IMR-90 (cell line): ENCODE data around the gene FAM83G. TPM values are rescaled to one million over a fixed set of nuclear protein-coding genes. Genes with fewer than 3 reads are reported as not detected.

ENCODE experiments used
- ATAC-seq: fragments of 200-7000 bp; cut with Tn5 transposase; 2 replicates; pipeline ENCODE4 v1.9.1; 2020; ENCODE audit warnings: low read depth, mild to moderate bottlenecking, moderate library complexity
- BruUV-seq: library from RNA; stranded (reverse); fragments of 400-500 nt; replicated peaks from 2 replicates; lab custom pipeline; 2021; lab: Mats Ljungman, UMichigan
- CTCF ChIA-PET: fragments of 300-600 bp; formaldehyde crosslinking; extraction: SDS; loops from one replicate; lab custom pipeline; 2021; ENCODE audit warnings: antibody characterized with exemption; lab: Yijun Ruan, JAX
- POLR2A ChIA-PET: fragments of 300-600 bp; sonication (Branson Sonifier 250); formaldehyde crosslinking; loops from one replicate; lab custom pipeline; 2022; ENCODE audit warnings: antibody characterized with exemption; ENCODE audit not compliant: unreplicated experiment; lab: Charles Lee
- DNase-seq: peaks from one replicate; pipeline ENCODE4 v3.0.0; 2013
- H2AFZ ChIP-seq: replicated peaks from 2 replicates; pipeline ENCODE3; 2013; ENCODE audit warnings: low read length, mild to moderate bottlenecking; ENCODE audit not compliant: poor library complexity
- H2AK5ac ChIP-seq: 2 replicates; pipeline ENCODE4 v1.6.1; 2013; ENCODE audit warnings: low read depth, low read length, inconsistent platforms
- H2AK9ac ChIP-seq: replicated peaks from 2 replicates; pipeline ENCODE3; 2013; ENCODE audit warnings: mild to moderate bottlenecking, low read depth, low read length, moderate library complexity; ENCODE audit not compliant: poor library complexity
- H2BK120ac ChIP-seq: 2 replicates; pipeline ENCODE4 v1.6.1; 2013; ENCODE audit warnings: low read depth, low read length, inconsistent platforms
- H2BK15ac ChIP-seq: 3 replicates; pipeline ENCODE4 v1.6.1; 2013; ENCODE audit warnings: low read depth, low read length, inconsistent platforms
- H2BK20ac ChIP-seq: 2 replicates; pipeline ENCODE4 v1.6.1; 2013; ENCODE audit warnings: low read depth, mild to moderate bottlenecking, inconsistent platforms, low read length, moderate library complexity
- H2BK5ac ChIP-seq: 2 replicates; pipeline ENCODE4 v1.6.1; 2013; ENCODE audit warnings: mild to moderate bottlenecking, low read depth, low read length, inconsistent platforms; ENCODE audit not compliant: poor library complexity, severe bottlenecking
- H3K14ac ChIP-seq: replicated peaks from 2 replicates; pipeline ENCODE4 v1.6.1; 2013; ENCODE audit warnings: low read depth, low read length, inconsistent platforms
- H3K18ac ChIP-seq: 2 replicates; pipeline ENCODE4 v1.6.1; 2013; ENCODE audit warnings: low read depth, low read length, control low read depth
- H3K23ac ChIP-seq: 2 replicates; pipeline ENCODE4 v1.6.1; 2013; ENCODE audit warnings: low read depth, low read length, inconsistent platforms
- H3K27ac ChIP-seq: 2 replicates; pipeline ENCODE4 v1.5.1; 2013; ENCODE audit warnings: mild to moderate bottlenecking, control low read depth, low read length; ENCODE audit not compliant: insufficient read depth
- H3K27me3 ChIP-seq: 2 replicates; pipeline ENCODE4 v1.6.1; 2013; ENCODE audit warnings: low read length; ENCODE audit not compliant: control insufficient read depth, insufficient read depth
- H3K36me3 ChIP-seq: 2 replicates; pipeline ENCODE4 v1.6.1; 2013; ENCODE audit warnings: low read length, mixed read lengths; ENCODE audit not compliant: control insufficient read depth, insufficient read depth
- H3K4ac ChIP-seq: 2 replicates; pipeline ENCODE4 v1.6.1; 2013; ENCODE audit warnings: low read depth, low read length, inconsistent platforms
- H3K4me1 ChIP-seq: 2 replicates; pipeline ENCODE4 v1.6.1; 2013; ENCODE audit warnings: low read length, mixed read lengths; ENCODE audit not compliant: control insufficient read depth, insufficient read depth
- H3K4me2 ChIP-seq: 2 replicates; pipeline ENCODE4 v1.6.1; 2013; ENCODE audit warnings: low read depth, mild to moderate bottlenecking, control low read depth, low read length, moderate library complexity
- H3K4me3 ChIP-seq: 2 replicates; pipeline ENCODE4 v1.5.1; 2013; ENCODE audit warnings: low read depth, mild to moderate bottlenecking, control low read depth, low read length, moderate library complexity; ENCODE audit not compliant: insufficient read depth
- H3K56ac ChIP-seq: 2 replicates; pipeline ENCODE4 v1.6.1; 2013; ENCODE audit warnings: low read length, inconsistent platforms; ENCODE audit not compliant: insufficient read depth; ENCODE audit errors: extremely low read depth
- H3K79me1 ChIP-seq, 2 experiments: 2 replicates each; pipeline ENCODE4 v1.6.1; 2013; ENCODE audit warnings: low read length in 2 of 2, inconsistent platforms in 1 of 2, low read depth in 1 of 2
- H3K9ac ChIP-seq: 2 replicates; pipeline ENCODE4 v1.6.1; 2013; ENCODE audit warnings: low read depth, low read length, control low read depth
- H3K9me1 ChIP-seq: 2 replicates; pipeline ENCODE4 v1.6.1; 2013; ENCODE audit warnings: low read length, inconsistent platforms; ENCODE audit not compliant: insufficient read depth
- H3K9me3 ChIP-seq: 2 replicates; pipeline ENCODE4 v1.6.1; 2013; ENCODE audit warnings: low read length; ENCODE audit not compliant: control insufficient read depth, insufficient read depth
- H4K20me1 ChIP-seq: 2 replicates; pipeline ENCODE4 v1.6.1; 2013; ENCODE audit warnings: low read length, inconsistent platforms; ENCODE audit not compliant: insufficient read depth
- H4K5ac ChIP-seq: 2 replicates; pipeline ENCODE4 v1.6.1; 2013; ENCODE audit warnings: mild to moderate bottlenecking, low read depth, low read length, control low read depth
- H4K8ac ChIP-seq, 2 experiments: 2 replicates each; pipeline ENCODE4 v1.6.1; 2013; ENCODE audit warnings: low read depth in 2 of 2, low read length in 2 of 2, control low read depth in 1 of 2, inconsistent platforms in 1 of 2
- H4K91ac ChIP-seq: 2 replicates; pipeline ENCODE4 v1.6.1; 2013; ENCODE audit warnings: low read depth, low read length, inconsistent platforms; ENCODE audit not compliant: insufficient read depth
- WGBS, 2 experiments: methylation state at CpG; one replicate each; pipeline versions ENCODE4 v1.1.5 to v1.1.7; 2013; ENCODE audit warnings: missing lambda C conversion rate in 2 of 2; ENCODE audit not compliant: insufficient read length in 1 of 2; ENCODE audit errors: extremely low coverage in 2 of 2; 5-methylcytosine and 5-hydroxymethylcytosine counted together
- dilution Hi-C: fragments of 300-500 bp; cut with HindIII; formaldehyde crosslinking; loops from one replicate; pipeline ENCODE4 v1.14.3; 2018; ENCODE audit warnings: low sequenced_read_pairs; ENCODE audit not compliant: unreplicated experiment
- in situ Hi-C: fragments of 300-500 bp; cut with MboI; formaldehyde crosslinking; loops from 3 replicates; pipeline ENCODE4 v1.14.3; 2019; ENCODE audit warnings: low sequenced_read_pairs, inconsistent platforms, mixed read lengths
- intact Hi-C: fragments of 100-400 bp; cut with micrococcal nuclease; formaldehyde crosslinking; loops from 2 replicates; pipeline ENCODE4 v1.10.0; 2022
- polyA plus RNA-seq, 3 experiments: library from polyadenylated mRNA; depleted of rRNA; stranded (reverse); fragments of >200 nt; gene quantifications; 2 replicates each; pipeline ENCODE4 v1.2.3, GENCODE V29; 2012; ENCODE audit warnings: low replicate concordance in 1 of 3
- total RNA-seq: library from RNA; depleted of rRNA; stranded (reverse); fragments of >200 nt; gene quantifications from 2 replicates; pipeline ENCODE4 v1.2.3, GENCODE V29; 2012
- TF ChIP-seq, protein P1 (sequence below): conservative IDR thresholded peaks from 2 replicates; pipeline ENCODE4 v1.5.1; 2012; ENCODE audit warnings: mild to moderate bottlenecking, low read depth, low read length, improper control_type of control experiment

FAM83G gene
- total and polyA plus RNA-seq, 2 of the 4 experiments (the other 2 are of a cell fraction), result 9.5 to 12.6 TPM

GRCh38 chr17:18953231-18953728 lies 51.3 kb downstream of the FAM83G start:
- no peak overlapping the region for H3K27ac ChIP-seq
- no peak overlapping the region for H3K56ac ChIP-seq
- intact Hi-C loops (no loop called here), dilution Hi-C loops (no loop called here), in situ Hi-C loops (no loop called here)
- no peaks in the 10 kb centered on the region for H3K9me3 ChIP-seq
- H3K23ac ChIP-seq, result no peak overlapping the region
- BruUV-seq, result no TSS peak
- H4K5ac ChIP-seq, result no peak overlapping the region
- no peak overlapping the region for H3K14ac ChIP-seq
- no peak overlapping the region for H3K9ac ChIP-seq
- no peak overlapping the region for H4K91ac ChIP-seq
- POLR2A ChIA-PET, result no interaction called here
- no peak overlapping the region for H3K4me2 ChIP-seq
- H3K4me1 ChIP-seq, result peaks cover 2% of the 10 kb centered on the region; the same call in 1 of the 2 replicates
- H2AFZ ChIP-seq, result no peak overlapping the region
- no peaks in the 10 kb centered on the region for H4K20me1 ChIP-seq
- no peak overlapping the region for H2BK15ac ChIP-seq
- no peak overlapping the region for H2AK9ac ChIP-seq
- no peak overlapping the region for H2BK5ac ChIP-seq
- no peak for DNase-seq
- no peaks in the 10 kb centered on the region for H3K79me1 ChIP-seq
- no peak overlapping the region for H3K4me3 ChIP-seq
- no peak overlapping the region for H4K8ac ChIP-seq
- no peak for ATAC-seq
- WGBS, 2 experiments, result 91% methylated on average over 7 of the region's 14 CpGs; no CpG with 5 or more reads in 1 of the 2 experiments
- CTCF ChIA-PET, result no interaction called here
- no peak overlapping the region for H2AK5ac ChIP-seq
- H3K9me1 ChIP-seq, result no peaks in the 10 kb centered on the region
- TF ChIP-seq, protein P1, sequence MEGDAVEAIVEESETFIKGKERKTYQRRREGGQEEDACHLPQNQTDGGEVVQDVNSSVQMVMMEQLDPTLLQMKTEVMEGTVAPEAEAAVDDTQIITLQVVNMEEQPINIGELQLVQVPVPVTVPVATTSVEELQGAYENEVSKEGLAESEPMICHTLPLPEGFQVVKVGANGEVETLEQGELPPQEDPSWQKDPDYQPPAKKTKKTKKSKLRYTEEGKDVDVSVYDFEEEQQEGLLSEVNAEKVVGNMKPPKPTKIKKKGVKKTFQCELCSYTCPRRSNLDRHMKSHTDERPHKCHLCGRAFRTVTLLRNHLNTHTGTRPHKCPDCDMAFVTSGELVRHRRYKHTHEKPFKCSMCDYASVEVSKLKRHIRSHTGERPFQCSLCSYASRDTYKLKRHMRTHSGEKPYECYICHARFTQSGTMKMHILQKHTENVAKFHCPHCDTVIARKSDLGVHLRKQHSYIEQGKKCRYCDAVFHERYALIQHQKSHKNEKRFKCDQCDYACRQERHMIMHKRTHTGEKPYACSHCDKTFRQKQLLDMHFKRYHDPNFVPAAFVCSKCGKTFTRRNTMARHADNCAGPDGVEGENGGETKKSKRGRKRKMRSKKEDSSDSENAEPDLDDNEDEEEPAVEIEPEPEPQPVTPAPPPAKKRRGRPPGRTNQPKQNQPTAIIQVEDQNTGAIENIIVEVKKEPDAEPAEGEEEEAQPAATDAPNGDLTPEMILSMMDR, result no peak
- H3K4ac ChIP-seq, result no peak overlapping the region
- H3K27me3 ChIP-seq, result peaks cover 19% of the 10 kb centered on the region
- H2BK20ac ChIP-seq, result no peak overlapping the region
- no peaks in the 10 kb centered on the region for H3K36me3 ChIP-seq
- no peak overlapping the region for H2BK120ac ChIP-seq
- H3K18ac ChIP-seq, result no peak overlapping the region
